Heart left ventricle (tissue), 16 donors: ENCODE data around the gene MAN2A1. TPM values are rescaled to one million over a fixed set of nuclear protein-coding genes. Genes with fewer than 3 reads are reported as not detected.

ENCODE experiments used
- ATAC-seq, 4 donors: fragments of 200-7000 bp; cut with Tn5 transposase; one replicate each; pipeline ENCODE4 v1.9.1; 2020 to 2022; ENCODE audit warnings: moderate library complexity in 4 of 4, mild to moderate bottlenecking in 3 of 4, moderate number of reproducible peaks in 1 of 4
- DNase-seq, 5 donors: peaks; one replicate each; pipeline ENCODE4 v3.0.0-alpha.2; 2020
- H3K27ac ChIP-seq, 12 donors: fragments of 200-600 bp; sonication (generic) in 4 of 12; one replicate each; pipeline versions ENCODE4 v1.5.0 to v1.8.0; 2016 to 2022; ENCODE audit warnings: mild to moderate bottlenecking in 2 of 12
- H3K27me3 ChIP-seq, 9 donors: fragments of 200-600 bp; sonication (generic) in 2 of 9; one replicate each; pipeline versions ENCODE4 v1.5.1 to v1.8.0; 2016 to 2022; ENCODE audit warnings: mild to moderate bottlenecking in 3 of 9
- H3K36me3 ChIP-seq, 9 donors: fragments of 200-600 bp; sonication (generic) in 2 of 9; one replicate each; pipeline versions ENCODE4 v1.5.0 to v1.8.0; 2018 to 2022; ENCODE audit warnings: mild to moderate bottlenecking in 2 of 9
- H3K4me1 ChIP-seq, 12 donors: fragments of 200-600 bp; sonication (generic) in 4 of 12; one replicate each; pipeline versions ENCODE4 v1.5.0 to v1.8.0; 2016 to 2022; ENCODE audit warnings: mild to moderate bottlenecking in 3 of 12
- H3K4me3 ChIP-seq, 12 donors: fragments of 200-600 bp; sonication (generic) in 4 of 12; one replicate each; pipeline versions ENCODE4 v1.5.0 to v1.8.0; 2017 to 2022; ENCODE audit warnings: mild to moderate bottlenecking in 9 of 12, moderate library complexity in 4 of 12
- H3K9me3 ChIP-seq, 12 donors: fragments of 200-600 bp; sonication (generic) in 4 of 12; one replicate each; pipeline versions ENCODE4 v1.5.0 to v1.8.0; 2016 to 2022; ENCODE audit warnings: mild to moderate bottlenecking in 1 of 12
- CTCF ChIP-seq, 12 donors: fragments of 200-600 bp; sonication (generic) in 4 of 12; IDR thresholded peaks; one replicate each; pipeline versions ENCODE4 v1.5.0 to v1.8.0; 2018 to 2022; ENCODE audit warnings: antibody characterized with exemption in 12 of 12, mild to moderate bottlenecking in 5 of 12
- POLR2A ChIP-seq, 2 donors: fragments of 450-650 bp; IDR thresholded peaks; one replicate each; pipeline ENCODE4 v1.6.1; 2017; ENCODE audit warnings: antibody characterized with exemption in 2 of 2, mild to moderate bottlenecking in 2 of 2, moderate library complexity in 2 of 2
- WGBS, 4 donors: extraction: QIAGEN DNeasy Blood & Tissue Kit in 2 of 4; methylation state at CpG; one replicate each; pipeline versions ENCODE4 v1.1.5 to v1.1.7; 2013 to 2018; 5-methylcytosine and 5-hydroxymethylcytosine counted together
- intact Hi-C, 10 donors: fragments of 100-400 bp; cut with DNase I; formaldehyde crosslinking; loops; one replicate each; pipeline versions ENCODE4 v1.11.1 to v1.14.2; 2022
- polyA plus RNA-seq, 2 donors: library from polyadenylated mRNA; stranded (reverse); fragments of 200-250 nt; gene quantifications; one replicate each; pipeline ENCODE4 v1.2.3, GENCODE V29; 2013
- total RNA-seq, 9 donors: library from RNA; depleted of rRNA in 2 of 9; stranded (reverse); fragments of >200 nt in 2 of 9; fragmentation: NEBNext Ultra II Directional in 3 of 9; extraction: Animal tissue kit (Norgen Biotek cat#: 25700) in 3 of 9; gene quantifications; one replicate each; pipeline versions ENCODE4 v1.1.0 to v1.2.4, GENCODE V29; 2016 to 2023
- donor health status: ischemic (EF 13 %, LVEDD 7.1; RV severe dilation, severe dysfunction).
- donor health status: healthy with polysubstance abuse.
- donor health status: DM: no; HTN: yes; CAD: no.
- donor health status: DM: no; HTN: no; CAD: no.
- donor health status: ischemic (EF 25% LVEDD 6.9; RV normal size, moderate dysfunction).
- donor health status: ischemic (EF 25% LVEDD 5.7; RV mildly dilated, moderate dysfunction).
- donor health status: healthy.
- donor health status: DM: yes; HTN: yes; CAD: no.
- donor health status: ischemic (EF 35%, LVEDD 5.7; RV mildly dilated, moderate dysfunction).
- donor health status: nonischemic (EF 11% LVEDD 7.7; RV severe dilation, severe dysfunction).
- donor health status: DM: yes; HTN: yes; CAD: no.
- donor health status: PGD.
- donor health status: ischemic (EF 29% LVEDD 5.4; RV normal size, mild dysfunction).
- donor health status: nonischemic (EF 23%, LVEDD 6.1; RV moderate dilation, normal function).

The MAN2A1 gene
- total and polyA plus RNA-seq, 11 donors: 2.0 to 22.9 (median 7.8) TPM

- DNase-seq: no peak
- intact Hi-C loops: no loop called here
- TF ChIP-seq POLR2A (IDR thresholded peaks at IDR 0.05) (no peak), CTCF (IDR thresholded peaks at IDR 0.05) (no peak)
- Histone ChIP-seq H3K36me3 (no peaks in the 10 kb centered on the region), H3K27ac (no peak overlapping the region), H3K4me3 (no peak overlapping the region), H3K9me3 (no peaks in the 10 kb centered on the region), H3K4me1 (no peaks in the 10 kb centered on the region), H3K27me3 (no peaks in the 10 kb centered on the region)
- no peak for ATAC-seq
- 84 to 92% (median 87%) methylated on average over 6 of the region's 6 CpGs for WGBS, 4 donors
Measured at GRCh38 chr5:109876030-109876725, 186.5 kb downstream of the MAN2A1 start.

GRCh38 chr5:109876941-109877669, 187.4 kb downstream of the MAN2A1 start:
- TF ChIP-seq POLR2A (IDR thresholded peaks at IDR 0.05): no peak
- no peak for TF ChIP-seq CTCF (IDR thresholded peaks at IDR 0.05)
- intact Hi-C loops: no loop called here
- 86 to 91% (median 90%) methylated on average over 10 of the region's 10 CpGs for WGBS, 4 donors
- Histone ChIP-seq H3K27me3 (no peaks in the 10 kb centered on the region), H3K9me3 (no peaks in the 10 kb centered on the region), H3K27ac (no peak overlapping the region), H3K36me3 (no peaks in the 10 kb centered on the region), H3K4me1 (no peaks in the 10 kb centered on the region), H3K4me3 (no peak overlapping the region)
- DNase-seq (no peak), ATAC-seq (peak in 2 of 4 donors; percentile 26 to 56)

GRCh38 chr5:109877670-109878045, 187.9 kb downstream of the MAN2A1 start:
- ATAC-seq: no peak
- H3K27ac ChIP-seq: no peak overlapping the region
- 95 to 96% (median 96%) methylated on average over 6 of the region's 6 CpGs for WGBS, 4 donors
- DNase-seq: no peak
- H3K9me3 ChIP-seq: no peaks in the 10 kb centered on the region
- intact Hi-C loops: no loop called here
- TF ChIP-seq POLR2A (IDR thresholded peaks at IDR 0.05): no peak
- no peak for TF ChIP-seq CTCF (IDR thresholded peaks at IDR 0.05)
- no peak overlapping the region for H3K4me3 ChIP-seq
- H3K4me1 ChIP-seq: no peaks in the 10 kb centered on the region
- no peaks in the 10 kb centered on the region for H3K27me3 ChIP-seq
- no peaks in the 10 kb centered on the region for H3K36me3 ChIP-seq

GRCh38 chr5:109878887-109879286, 189.2 kb downstream of the MAN2A1 start:
- 92 to 93% (median 93%) methylated on average over 5 of the region's 5 CpGs for WGBS, 4 donors
- ATAC-seq (no peak), DNase-seq (no peak)
- H3K4me1 ChIP-seq: no peaks in the 10 kb centered on the region
- no peak overlapping the region for H3K27ac ChIP-seq
- no peak overlapping the region for H3K4me3 ChIP-seq
- H3K27me3 ChIP-seq: no peaks in the 10 kb centered on the region
- no peaks in the 10 kb centered on the region for H3K9me3 ChIP-seq
- H3K36me3 ChIP-seq: no peaks in the 10 kb centered on the region
- intact Hi-C loops: no loop called here
- no peak for TF ChIP-seq CTCF (IDR thresholded peaks at IDR 0.05)
- TF ChIP-seq POLR2A (IDR thresholded peaks at IDR 0.05): no peak
